Neural cell (in vitro differentiated cells): ENCODE data around the gene SGK2. TPM values are rescaled to one million over a fixed set of nuclear protein-coding genes. Genes with fewer than 3 reads are reported as not detected.

Experiments used
- H2AFZ ChIP-seq: fragments of 200-600, 300-800 bp; sonication (generic), shearing (Covaris generic); 2 replicates; pipeline ENCODE4 v1.6.0; 2014; ENCODE audit warnings: low read depth, mild to moderate bottlenecking, antibody characterized with exemption, low read length, moderate library complexity
- H3F3A ChIP-seq: fragments of 200-600 bp; shearing (Covaris generic); 2 replicates; pipeline ENCODE4 v1.6.1; 2016; ENCODE audit warnings: mild to moderate bottlenecking, moderate library complexity, mixed read lengths, antibody characterized with exemption, low read length; ENCODE audit not compliant: insufficient read depth, poor library complexity, severe bottlenecking
- H3K27ac ChIP-seq: fragments of 200-600, 300-800 bp; sonication (generic), shearing (Covaris generic); 2 replicates; pipeline ENCODE4 v1.5.1; 2014; ENCODE audit warnings: mild to moderate bottlenecking, low read length, moderate library complexity
- H3K27me3 ChIP-seq: fragments of 300-800, 200-600 bp; sonication (generic), shearing (Covaris generic); 2 replicates; pipeline ENCODE4 v1.6.0; 2014; ENCODE audit warnings: mild to moderate bottlenecking, low read depth, low read length, moderate library complexity; ENCODE audit not compliant: insufficient read depth
- H3K36me3 ChIP-seq: fragments of 300-800, 200-600 bp; sonication (generic), shearing (Covaris generic); 2 replicates; pipeline ENCODE4 v1.5.1; 2014; ENCODE audit warnings: mild to moderate bottlenecking, antibody characterized with exemption, low read length, moderate library complexity; ENCODE audit not compliant: insufficient read depth
- H3K4me2 ChIP-seq: fragments of 300-800, 200-600 bp; sonication (generic), shearing (Covaris generic); 2 replicates; pipeline ENCODE4 v1.6.0; 2014; ENCODE audit warnings: mild to moderate bottlenecking, low read length
- H3K4me3 ChIP-seq: fragments of 300-800, 200-600 bp; sonication (generic), shearing (Covaris generic); 2 replicates; pipeline ENCODE4 v1.5.1; 2014; ENCODE audit warnings: mild to moderate bottlenecking, low read length, moderate library complexity
- H3K79me2 ChIP-seq: fragments of 200-600 bp; shearing (Covaris generic); replicated peaks from 2 replicates; pipeline ENCODE4 v1.6.0; 2014; ENCODE audit warnings: mild to moderate bottlenecking, low read length, moderate library complexity; ENCODE audit not compliant: insufficient read depth
- H3K9ac ChIP-seq: fragments of 300-800, 200-600 bp; sonication (generic), shearing (Covaris generic); 2 replicates; pipeline ENCODE4 v1.6.1; 2016; ENCODE audit warnings: mild to moderate bottlenecking, low read length, mixed read lengths
- H3K9me2 ChIP-seq: fragments of 200-600 bp; shearing (Covaris generic); 2 replicates; pipeline ENCODE4 v1.6.1; 2016; ENCODE audit warnings: mild to moderate bottlenecking, low read length, mixed read lengths; ENCODE audit not compliant: insufficient read depth
- H3K9me3 ChIP-seq: fragments of 200-600, 300-800 bp; sonication (generic), shearing (Covaris generic); 2 replicates; pipeline ENCODE4 v1.6.1; 2016; ENCODE audit warnings: mild to moderate bottlenecking, mixed run types, low read length, moderate library complexity, mixed read lengths
- H4K20me1 ChIP-seq: fragments of 200-600 bp; shearing (Covaris generic); 2 replicates; pipeline ENCODE4 v1.6.1; 2016; ENCODE audit warnings: mild to moderate bottlenecking, mixed run types; ENCODE audit not compliant: insufficient read depth
- CTCF ChIP-seq: fragments of 450-650 bp; IDR thresholded peaks from 2 replicates; pipeline ENCODE4 v1.5.1; 2014; ENCODE audit warnings: antibody characterized with exemption, mild to moderate bottlenecking, moderate library complexity; ENCODE audit not compliant: poor library complexity, severe bottlenecking
- EP300 ChIP-seq: fragments of 450-650 bp; conservative IDR thresholded peaks from 2 replicates; pipeline ENCODE4 v1.6.1; 2014; ENCODE audit warnings: antibody characterized with exemption, mild to moderate bottlenecking, moderate library complexity; ENCODE audit not compliant: poor library complexity, severe bottlenecking
- EZH2 ChIP-seq: fragments of 200-600, 300-800 bp; shearing (Covaris generic), sonication (generic); IDR thresholded peaks from 2 replicates; pipeline ENCODE4 v1.6.1; 2014; ENCODE audit warnings: antibody characterized with exemption, low read length, borderline replicate concordance, mild to moderate bottlenecking; ENCODE audit not compliant: insufficient read depth, poor library complexity, severe bottlenecking
- MXI1 ChIP-seq: fragments of 450-650 bp; conservative IDR thresholded peaks from 2 replicates; pipeline ENCODE4 v1.6.1; 2014; ENCODE audit warnings: antibody characterized with exemption, mild to moderate bottlenecking; ENCODE audit not compliant: poor library complexity, severe bottlenecking
- POLR2AphosphoS5 ChIP-seq: IDR thresholded peaks from 2 replicates; pipeline ENCODE4 v1.6.1; 2012
- RAD21 ChIP-seq: fragments of 450-650 bp; conservative IDR thresholded peaks from 2 replicates; pipeline ENCODE4 v1.6.1; 2014; ENCODE audit warnings: antibody characterized with exemption, mild to moderate bottlenecking, moderate library complexity
- REST ChIP-seq: IDR thresholded peaks from 2 replicates; pipeline ENCODE4 v1.6.1; 2012; ENCODE audit warnings: borderline replicate concordance
- SMC3 ChIP-seq: fragments of 450-650 bp; conservative IDR thresholded peaks from 2 replicates; pipeline ENCODE4 v1.6.1; 2014; ENCODE audit warnings: antibody characterized with exemption, mild to moderate bottlenecking, moderate library complexity; ENCODE audit not compliant: poor library complexity
- TAF1 ChIP-seq: IDR thresholded peaks from 2 replicates; pipeline ENCODE4 v1.6.1; 2012; ENCODE audit warnings: low read depth
- polyA plus RNA-seq: library from polyadenylated mRNA; depleted of rRNA; stranded (reverse); fragments of >200 nt; gene quantifications from 2 replicates; pipeline ENCODE4 v1.2.3, GENCODE V29; 2014

SGK2 gene
- polyA plus RNA-seq, 1 donor from 2014 or later = 0.81 TPM

- peaks cover 5% of the 10 kb centered on the region for H3K36me3 ChIP-seq
- H2AFZ ChIP-seq = no peak overlapping the region
- no peaks in the 10 kb centered on the region for H3K9me3 ChIP-seq
- H3K27ac ChIP-seq = no peak overlapping the region
- no peak overlapping the region for H3K9ac ChIP-seq
- no peaks in the 10 kb centered on the region for H4K20me1 ChIP-seq
- H3K79me2 ChIP-seq = no peaks in the 10 kb centered on the region
- H3K4me3 ChIP-seq = no peak overlapping the region
- H3K27me3 ChIP-seq = no peaks in the 10 kb centered on the region
- H3K4me2 ChIP-seq = no peak overlapping the region
- no peaks in the 10 kb centered on the region for H3F3A ChIP-seq
- TF ChIP-seq TAF1 (no peak), SMC3 (no peak), REST (no peak), RAD21 (no peak), EP300 (no peak), POLR2AphosphoS5 (no peak), EZH2 (no peak), MXI1 (no peak), CTCF (no peak)
- H3K9me2 ChIP-seq = no peaks in the 10 kb centered on the region
Observed at GRCh38 chr20:43548273-43548880, 10.4 kb upstream of the SGK2 start.

GRCh38 chr20:43549416-43550065 lies 9.3 kb upstream of the SGK2 start:
- H3K9me3 ChIP-seq = no peaks in the 10 kb centered on the region
- H3K79me2 ChIP-seq = no peaks in the 10 kb centered on the region
- H3K4me2 ChIP-seq = no peak overlapping the region
- H3K36me3 ChIP-seq = peaks cover 5% of the 10 kb centered on the region
- H3K9ac ChIP-seq = no peak overlapping the region
- TF ChIP-seq TAF1 = no peak
- no peak for TF ChIP-seq RAD21
- H2AFZ ChIP-seq = no peak overlapping the region
- no peaks in the 10 kb centered on the region for H3F3A ChIP-seq
- H3K27ac ChIP-seq = no peak overlapping the region
- no peaks in the 10 kb centered on the region for H3K27me3 ChIP-seq
- no peaks in the 10 kb centered on the region for H3K9me2 ChIP-seq
- H4K20me1 ChIP-seq = no peaks in the 10 kb centered on the region
- H3K4me3 ChIP-seq = no peak overlapping the region
